Glomerular endothelial cell (primary cell): ENCODE results near the gene PCDHGA5. TPM values are rescaled to one million over a fixed set of nuclear protein-coding genes. Genes with fewer than 3 reads are reported as not detected.
"Not testable (repeated sequence)": the region's sequence is repeated elsewhere in the genome, so short reads cannot be mapped to it uniquely, and the experiment has no call there.

ENCODE experiments used
- DNase-seq: peaks from one replicate; pipeline ENCODE4 v3.0.0-alpha.2; 2011; ENCODE audit warnings: low read depth, low spot score; ENCODE audit errors: extremely low read depth
- total RNA-seq: library from RNA; depleted of rRNA; stranded (reverse); fragments of >200 nt; gene quantifications from 2 replicates; pipeline ENCODE4 v1.2.3, GENCODE V29; 2015

The PCDHGA5 gene
- total RNA-seq: 0.82 and 2.1 TPM in 2 replicates

DNA sequence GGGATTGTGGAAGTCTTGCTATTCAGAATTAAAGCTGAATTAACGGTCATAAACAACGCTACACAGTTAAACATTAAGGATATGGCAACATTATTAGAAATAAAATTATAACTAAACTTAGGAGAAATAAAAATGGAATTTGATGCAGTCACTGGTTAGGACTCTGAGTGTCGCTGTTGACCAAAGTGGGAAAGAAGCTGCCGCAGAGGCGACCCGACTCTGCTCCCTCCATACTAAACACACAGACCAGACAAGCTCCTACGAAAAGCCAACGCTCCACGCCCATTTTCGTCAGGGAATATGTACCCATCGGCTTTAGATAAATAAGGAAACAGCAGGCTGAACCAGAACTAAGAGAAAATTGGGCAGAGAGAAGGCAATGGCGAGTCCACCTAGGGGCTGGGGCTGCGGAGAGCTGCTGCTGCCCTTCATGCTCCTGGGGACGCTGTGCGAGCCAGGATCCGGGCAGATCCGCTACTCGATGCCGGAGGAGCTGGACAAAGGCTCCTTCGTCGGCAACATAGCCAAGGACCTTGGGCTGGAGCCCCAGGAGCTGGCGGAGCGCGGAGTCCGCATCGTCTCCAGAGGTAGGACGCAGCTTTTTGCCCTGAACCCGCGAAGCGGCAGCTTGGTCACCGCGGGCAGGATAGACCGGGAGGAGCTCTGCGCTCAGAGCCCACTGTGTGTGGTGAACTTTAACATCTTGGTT is at the start of gene PCDHGA5:
TSS of gene PCDHGA5 (plus strand) at position 211 of the 709 bp plus-strand sequence. CDS start at position 380, 169 bp downstream.
- no peak for DNase-seq

- not testable (repeated sequence) for DNase-seq
Observed at GRCh38 chr5:141316963-141317362, 47.0 kb upstream of the PCDHGA5 start.

DNA sequence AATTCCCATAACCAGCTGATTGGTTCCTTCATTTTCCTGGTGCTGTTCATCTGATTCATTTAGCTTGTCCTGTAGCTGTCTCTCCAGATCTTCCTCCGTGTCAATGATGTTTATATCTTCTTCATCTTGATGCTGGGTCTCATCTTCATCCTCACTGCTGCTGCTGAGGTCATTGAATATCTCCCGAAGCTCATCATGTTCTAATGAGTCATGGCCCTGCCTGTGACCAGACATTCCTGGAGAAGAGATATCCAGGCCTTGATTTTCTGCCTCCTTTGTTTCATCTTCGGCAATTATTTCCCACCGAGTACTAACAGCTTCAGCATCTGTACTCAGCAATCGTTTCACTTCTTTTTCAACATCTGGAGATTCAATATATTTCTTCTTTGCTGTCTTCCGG is 44.8 kb upstream of the PCDHGA5 start:
- DNase-seq: no peak

GRCh38 chr5:141319699-141320098 is 44.3 kb upstream of the PCDHGA5 start:
- DNase-seq: no peak

DNA sequence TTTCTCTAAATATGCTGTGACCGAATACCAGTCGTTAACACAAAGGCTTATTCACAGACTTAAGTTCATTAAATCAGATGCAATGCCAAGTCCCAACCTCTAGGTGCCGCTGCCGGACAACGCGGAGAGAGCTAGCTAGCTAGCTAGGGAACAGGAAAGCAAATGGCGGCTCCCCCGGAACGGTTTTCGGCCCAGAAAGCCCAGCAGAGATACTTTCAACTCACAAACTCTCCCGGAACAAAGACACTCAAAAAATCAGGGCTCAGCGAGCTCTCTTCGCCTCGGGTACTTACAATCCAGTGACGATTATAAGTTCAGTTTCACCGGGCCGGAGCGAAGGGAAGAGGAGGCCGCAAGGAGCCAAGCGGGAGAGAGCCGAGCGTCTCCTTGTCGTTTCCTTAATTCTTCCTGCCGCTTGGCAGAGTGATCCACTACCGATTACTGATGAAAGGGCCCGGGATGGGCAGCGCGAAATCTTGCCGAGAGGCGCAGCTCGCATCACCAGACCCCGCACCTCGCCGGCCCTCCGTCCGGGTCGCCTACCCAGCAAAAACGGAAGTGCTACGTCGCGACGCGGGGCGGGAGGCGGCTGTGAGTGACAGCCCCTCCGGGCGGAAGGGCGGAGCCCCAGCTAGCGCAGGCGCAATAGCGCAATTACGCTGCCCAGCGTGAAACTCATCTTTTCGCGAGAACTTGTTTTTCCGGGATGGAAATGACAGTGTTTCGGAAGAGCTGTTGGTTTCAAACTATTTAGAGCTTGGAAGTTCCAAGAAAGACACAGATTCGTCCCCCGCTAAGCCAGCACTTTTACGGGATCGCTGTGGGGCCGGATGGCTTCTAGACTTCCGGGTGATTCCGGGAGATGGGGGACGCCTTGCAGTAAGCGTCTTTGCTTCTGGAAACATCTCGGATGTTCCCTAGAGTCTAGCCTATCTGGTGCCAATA is 43.5 kb upstream of the PCDHGA5 start, which contains the start of gene TAF7:
TSS of gene TAF7 (minus strand) at position 560 of the 945 bp plus-strand sequence. CDS start 740 bp downstream, outside the sequence.
- peak; percentile 89 for DNase-seq

GRCh38 chr5:141322261-141322660 is 41.7 kb upstream of the PCDHGA5 start:
- DNase-seq: no peak

GRCh38 chr5:141326088-141326854 is 37.7 kb upstream of the PCDHGA5 start:
- DNase-seq: no peak

GRCh38 chr5:141328231-141328630 is 35.7 kb upstream of the PCDHGA5 start:
- DNase-seq: no peak

DNA sequence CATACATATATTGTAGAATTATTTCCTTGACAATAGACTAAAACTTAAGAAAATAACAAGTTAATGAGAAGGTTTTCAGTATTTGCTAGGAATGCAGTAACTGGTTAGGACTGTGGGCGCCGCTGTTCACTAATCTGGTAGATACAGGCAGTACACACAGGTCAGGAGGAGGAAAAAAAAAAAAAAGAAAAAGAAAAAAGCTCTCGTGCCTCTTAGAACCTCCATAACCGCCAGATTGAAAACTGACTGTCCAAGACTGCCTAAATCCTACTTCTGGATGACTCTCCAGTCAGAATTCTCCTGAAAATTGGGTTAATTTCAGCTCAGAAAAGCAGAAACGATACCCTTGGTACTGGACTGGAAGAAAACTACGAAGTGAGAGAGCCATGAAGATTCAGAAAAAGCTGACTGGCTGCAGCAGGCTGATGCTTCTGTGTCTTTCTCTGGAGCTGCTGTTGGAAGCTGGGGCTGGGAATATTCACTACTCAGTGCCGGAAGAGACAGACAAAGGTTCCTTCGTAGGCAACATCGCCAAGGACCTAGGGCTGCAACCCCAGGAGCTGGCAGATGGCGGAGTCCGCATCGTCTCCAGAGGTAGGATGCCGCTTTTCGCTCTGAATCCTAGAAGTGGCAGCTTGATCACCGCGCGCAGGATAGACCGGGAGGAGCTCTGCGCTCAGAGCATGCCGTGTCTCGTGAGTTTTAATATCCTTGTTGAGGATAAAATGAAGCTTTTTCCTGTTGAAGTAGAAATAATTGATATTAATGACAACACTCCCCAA is 33.5 kb upstream of the PCDHGA5 start, which contains the start of gene PCDHGA1:
TSS of gene PCDHGA1 (plus strand) at position 216 of the 782 bp plus-strand sequence.
- DNase-seq: no peak

DNA sequence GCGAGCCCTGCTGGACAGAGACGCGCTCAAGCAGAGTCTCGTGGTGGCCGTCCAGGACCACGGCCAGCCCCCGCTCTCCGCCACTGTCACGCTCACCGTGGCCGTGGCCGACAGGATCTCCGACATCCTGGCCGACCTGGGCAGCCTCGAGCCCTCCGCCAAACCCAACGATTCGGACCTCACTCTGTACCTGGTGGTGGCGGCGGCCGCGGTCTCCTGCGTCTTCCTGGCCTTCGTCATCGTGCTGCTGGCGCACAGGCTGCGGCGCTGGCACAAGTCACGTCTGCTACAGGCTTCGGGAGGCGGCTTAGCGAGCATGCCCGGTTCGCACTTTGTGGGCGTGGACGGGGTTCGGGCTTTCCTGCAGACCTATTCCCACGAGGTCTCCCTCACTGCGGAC is 31.4 kb upstream of the PCDHGA5 start:
- not testable (repeated sequence) for DNase-seq

DNA sequence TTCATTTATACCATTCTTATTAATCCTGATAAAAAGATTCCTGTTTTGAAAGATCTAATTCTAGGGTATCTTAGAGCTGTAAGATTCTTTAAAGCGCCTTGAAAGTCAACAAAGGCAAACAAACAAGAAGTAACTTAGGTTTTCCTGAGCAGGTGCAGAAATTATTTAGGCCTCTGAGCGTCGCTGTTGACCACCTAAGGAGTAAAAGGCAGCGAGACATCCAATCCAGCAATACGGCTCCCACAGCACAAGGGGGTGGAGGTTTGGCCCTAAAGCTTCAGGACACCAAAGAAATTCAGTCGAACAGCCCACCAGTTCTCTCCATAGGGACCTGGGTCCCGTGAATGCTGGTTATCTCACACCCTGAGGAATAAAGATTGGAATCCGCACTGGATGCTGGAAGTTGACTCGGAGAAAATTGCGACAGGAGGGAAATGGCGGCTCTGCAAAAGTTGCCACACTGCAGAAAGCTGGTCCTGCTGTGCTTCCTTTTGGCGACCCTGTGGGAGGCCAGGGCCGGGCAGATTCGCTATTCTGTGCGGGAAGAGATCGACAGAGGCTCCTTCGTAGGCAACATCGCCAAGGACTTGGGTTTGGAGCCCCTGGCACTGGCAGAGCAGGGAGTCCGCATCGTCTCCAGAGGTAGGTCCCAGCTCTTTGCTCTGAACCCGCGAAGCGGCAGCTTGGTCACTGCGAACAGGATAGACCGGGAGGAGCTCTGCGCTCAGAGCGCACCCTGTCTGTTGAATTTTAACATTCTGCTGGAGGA is 25.2 kb upstream of the PCDHGA5 start, which contains the start of gene PCDHGA2:
TSS of gene PCDHGA2 (plus strand) at position 223 of the 769 bp plus-strand sequence.
- no peak for DNase-seq

- not testable (repeated sequence) for DNase-seq
Observed at GRCh38 chr5:141340781-141341354, 23.1 kb upstream of the PCDHGA5 start.

- DNase-seq: no peak
Observed at GRCh38 chr5:141342773-141343172, 21.2 kb upstream of the PCDHGA5 start.

DNA sequence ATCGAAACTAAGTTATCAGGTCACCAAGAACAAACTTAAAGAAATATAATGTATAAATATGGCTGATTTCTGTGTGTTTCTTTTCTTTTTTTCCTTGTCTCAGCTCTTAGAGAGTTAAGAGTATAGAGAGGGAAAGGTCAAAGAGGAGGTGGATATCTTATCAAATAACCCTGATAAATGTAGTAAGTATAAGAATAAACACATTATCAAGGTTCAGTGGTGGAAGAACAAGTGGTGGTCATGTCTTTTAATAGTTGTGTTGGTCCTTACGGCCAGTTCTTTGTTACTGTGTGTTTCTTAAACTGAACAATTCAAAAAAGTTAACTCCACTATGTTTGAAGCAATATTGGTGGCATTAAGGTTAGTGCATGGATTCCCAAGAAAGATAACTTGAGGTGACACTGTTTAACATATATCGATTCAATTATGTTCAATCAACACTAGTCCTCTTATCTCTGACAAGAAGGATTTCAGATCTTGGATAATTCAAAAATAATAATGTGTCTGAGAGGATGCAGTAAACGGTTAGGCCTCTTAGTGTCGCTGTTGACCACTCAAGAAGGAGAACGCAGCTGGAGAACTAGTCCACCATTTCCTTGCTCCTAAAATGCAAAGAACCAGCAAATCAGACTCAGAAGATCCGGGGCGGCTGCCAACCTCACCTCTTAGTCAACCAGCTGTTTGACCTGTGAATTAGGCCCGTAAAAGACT is 20.6 kb upstream of the PCDHGA5 start, which contains the start of gene PCDHGA3:
TSS of gene PCDHGA3 (plus strand) at position 588 of the 711 bp plus-strand sequence. CDS start 205 bp downstream, outside the sequence.
- no peak for DNase-seq

DNA sequence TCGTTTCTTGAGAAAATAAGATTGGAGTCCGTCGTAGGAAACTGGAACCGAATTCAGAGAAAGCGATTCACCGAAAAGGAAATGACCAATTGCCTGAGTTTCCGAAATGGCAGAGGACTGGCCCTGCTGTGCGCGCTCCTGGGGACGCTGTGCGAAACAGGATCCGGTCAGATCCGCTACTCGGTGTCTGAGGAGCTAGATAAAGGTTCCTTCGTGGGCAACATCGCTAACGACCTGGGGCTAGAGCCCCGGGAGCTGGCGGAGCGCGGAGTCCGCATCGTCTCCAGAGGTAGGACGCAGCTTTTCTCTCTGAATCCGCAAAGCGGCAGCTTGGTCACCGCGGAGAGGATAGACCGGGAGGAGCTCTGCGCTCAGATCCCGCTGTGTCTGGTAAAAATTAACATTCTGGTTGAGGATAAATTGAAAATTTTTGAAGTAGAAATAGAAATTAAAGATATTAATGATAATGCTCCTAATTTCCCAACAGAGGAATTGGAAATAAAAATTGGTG is 20.0 kb upstream of the PCDHGA5 start:
- DNase-seq: no peak

DNA sequence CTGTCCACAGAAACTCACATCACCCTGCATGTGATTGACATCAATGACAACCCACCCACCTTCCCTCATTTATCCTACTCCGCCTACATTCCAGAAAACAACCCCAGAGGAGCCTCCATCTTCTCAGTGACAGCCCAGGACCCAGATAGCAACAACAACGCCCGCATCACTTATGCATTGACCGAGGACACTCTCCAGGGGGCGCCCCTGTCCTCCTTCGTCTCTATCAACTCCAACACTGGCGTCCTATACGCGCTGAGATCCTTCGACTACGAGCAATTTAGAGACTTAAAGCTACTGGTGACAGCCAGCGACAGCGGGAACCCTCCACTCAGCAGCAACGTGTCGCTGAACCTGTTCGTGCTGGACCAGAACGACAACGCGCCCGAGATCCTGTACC is 18.6 kb upstream of the PCDHGA5 start:
- no peak for DNase-seq

DNA sequence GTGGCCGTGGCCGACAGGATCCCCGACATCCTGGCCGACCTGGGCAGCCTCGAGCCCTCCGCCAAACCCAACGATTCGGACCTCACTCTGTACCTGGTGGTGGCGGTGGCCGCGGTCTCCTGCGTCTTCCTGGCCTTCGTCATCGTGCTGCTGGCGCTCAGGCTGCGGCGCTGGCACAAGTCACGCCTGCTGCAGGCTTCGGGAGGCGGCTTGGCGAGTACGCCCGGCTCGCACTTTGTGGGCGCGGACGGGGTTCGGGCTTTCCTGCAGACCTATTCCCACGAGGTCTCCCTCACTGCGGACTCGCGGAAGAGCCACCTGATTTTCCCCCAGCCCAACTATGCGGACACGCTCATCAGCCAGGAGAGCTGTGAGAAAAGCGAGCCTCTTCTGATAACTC is 17.9 kb upstream of the PCDHGA5 start:
- DNase-seq: not testable (repeated sequence)
